PC-3 (cell line): ENCODE data around the gene PLCD1.

Experiments used
- EZH2 ChIP-seq: fragments of 300-600 bp; sonication (generic); IDR thresholded peaks from one replicate; pipeline ENCODE4 v1.6.1; 2017; ENCODE audit warnings: antibody characterized with exemption, mild to moderate bottlenecking, low read length; ENCODE audit not compliant: unreplicated experiment
- TF ChIP-seq, protein P1 (sequence below): fragments of 300-600 bp; sonication (generic); conservative IDR thresholded peaks from 2 replicates; pipeline ENCODE4 v1.5.1; 2017; ENCODE audit warnings: antibody characterized with exemption, low read depth, mild to moderate bottlenecking, low read length

DNA sequence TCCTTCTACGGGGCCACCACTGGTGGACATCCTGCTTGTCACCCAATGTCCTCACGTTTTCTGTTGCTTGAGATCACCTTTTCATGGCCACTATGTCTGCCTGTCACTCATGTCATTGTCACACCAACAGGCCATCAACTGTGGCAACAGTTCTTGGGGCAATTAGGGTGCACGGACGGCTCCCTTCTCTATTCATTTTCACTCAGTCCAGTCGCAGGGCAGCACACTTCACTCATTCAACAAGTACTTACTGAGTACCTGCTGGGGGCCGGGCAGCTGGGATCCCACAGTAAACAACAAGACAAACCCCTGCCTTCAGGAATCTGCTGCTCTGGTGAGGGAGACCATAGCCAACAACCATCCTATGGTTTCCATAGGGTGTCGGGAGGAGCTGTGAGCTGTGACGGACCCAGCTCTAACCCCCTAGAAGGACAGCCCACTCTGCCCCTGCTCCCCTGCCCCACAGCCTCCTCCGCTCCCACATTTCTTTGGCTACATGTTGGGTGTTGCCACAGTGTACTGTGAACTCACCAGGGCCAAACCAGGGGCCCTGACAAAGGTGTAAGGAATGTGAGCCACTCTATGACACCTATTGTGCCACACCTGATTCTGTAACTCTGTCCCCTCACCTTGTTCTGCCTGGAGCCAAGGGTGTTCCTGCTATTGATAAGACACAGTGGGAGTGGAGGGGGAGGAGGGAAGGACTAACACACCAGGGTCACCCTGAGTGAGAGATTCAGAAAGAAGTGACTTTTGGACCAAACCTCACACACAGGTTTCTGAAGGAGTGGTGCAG is 37.0 kb downstream of the PLCD1 start:
- TF ChIP-seq, protein P1, sequence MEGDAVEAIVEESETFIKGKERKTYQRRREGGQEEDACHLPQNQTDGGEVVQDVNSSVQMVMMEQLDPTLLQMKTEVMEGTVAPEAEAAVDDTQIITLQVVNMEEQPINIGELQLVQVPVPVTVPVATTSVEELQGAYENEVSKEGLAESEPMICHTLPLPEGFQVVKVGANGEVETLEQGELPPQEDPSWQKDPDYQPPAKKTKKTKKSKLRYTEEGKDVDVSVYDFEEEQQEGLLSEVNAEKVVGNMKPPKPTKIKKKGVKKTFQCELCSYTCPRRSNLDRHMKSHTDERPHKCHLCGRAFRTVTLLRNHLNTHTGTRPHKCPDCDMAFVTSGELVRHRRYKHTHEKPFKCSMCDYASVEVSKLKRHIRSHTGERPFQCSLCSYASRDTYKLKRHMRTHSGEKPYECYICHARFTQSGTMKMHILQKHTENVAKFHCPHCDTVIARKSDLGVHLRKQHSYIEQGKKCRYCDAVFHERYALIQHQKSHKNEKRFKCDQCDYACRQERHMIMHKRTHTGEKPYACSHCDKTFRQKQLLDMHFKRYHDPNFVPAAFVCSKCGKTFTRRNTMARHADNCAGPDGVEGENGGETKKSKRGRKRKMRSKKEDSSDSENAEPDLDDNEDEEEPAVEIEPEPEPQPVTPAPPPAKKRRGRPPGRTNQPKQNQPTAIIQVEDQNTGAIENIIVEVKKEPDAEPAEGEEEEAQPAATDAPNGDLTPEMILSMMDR: no peak
- TF ChIP-seq EZH2: no peak
